HG02588 (cell line): Measurements from ENCODE around the gene CCDC110.

ENCODE experiments used
- ATAC-seq: cut with Tn5 transposase; IDR thresholded peaks from one replicate; pipeline ENCODE4 v1.9.1; 2021; ENCODE audit warnings: mild to moderate bottlenecking, moderate library complexity; ENCODE audit not compliant: unreplicated experiment

CCDC110 gene

GRCh38 chr4:185473247-185473646 lies 1.7 kb upstream of the CCDC110 start:
- no peak for ATAC-seq

GRCh38 chr4:185472103-185472542 lies 590 bp upstream of the CCDC110 start:
- no peak for ATAC-seq

GRCh38 chr4:185470501-185471195 lies 885 bp downstream of the CCDC110 start:
- ATAC-seq: peak; percentile 3

GRCh38 chr4:185469580-185470154 lies 1.9 kb downstream of the CCDC110 start:
- no peak for ATAC-seq

- ATAC-seq: no peak
Observed at GRCh38 chr4:185468999-185469398, 2.5 kb downstream of the CCDC110 start.

- no peak for ATAC-seq
Observed at GRCh38 chr4:185467991-185468390, 3.5 kb downstream of the CCDC110 start.

GRCh38 chr4:185467101-185467500 lies 4.4 kb downstream of the CCDC110 start:
- no peak for ATAC-seq

- no peak for ATAC-seq
Observed at GRCh38 chr4:185465707-185466106, 5.8 kb downstream of the CCDC110 start.

- no peak for ATAC-seq
Observed at GRCh38 chr4:185464887-185465286, 6.6 kb downstream of the CCDC110 start.

- ATAC-seq: no peak
Observed at GRCh38 chr4:185464183-185464582, 7.3 kb downstream of the CCDC110 start.

GRCh38 chr4:185463541-185463940 lies 8.0 kb downstream of the CCDC110 start:
- no peak for ATAC-seq

- no peak for ATAC-seq
Observed at GRCh38 chr4:185461565-185461964, 10.0 kb downstream of the CCDC110 start.

- ATAC-seq: no peak
Observed at GRCh38 chr4:185457136-185457535, 14.4 kb downstream of the CCDC110 start.

- no peak for ATAC-seq
Observed at GRCh38 chr4:185456131-185456530, 15.4 kb downstream of the CCDC110 start.

GRCh38 chr4:185445209-185445608 lies 26.3 kb downstream of the CCDC110 start:
- ATAC-seq: no peak

GRCh38 chr4:185441479-185441878 lies 30.1 kb downstream of the CCDC110 start:
- ATAC-seq: no peak

- ATAC-seq: no peak
Observed at GRCh38 chr4:185437809-185438208, 33.7 kb downstream of the CCDC110 start.

- no peak for ATAC-seq
Observed at GRCh38 chr4:185435466-185435865, 36.1 kb downstream of the CCDC110 start.

GRCh38 chr4:185429660-185430059 lies 41.9 kb downstream of the CCDC110 start:
- no peak for ATAC-seq

- ATAC-seq: no peak
Observed at GRCh38 chr4:185426960-185427688, 44.4 kb downstream of the CCDC110 start.

GRCh38 chr4:185425647-185426352 lies 45.7 kb downstream of the CCDC110 start, which contains the start of gene UFSP2:
Gene UFSP2, minus strand, starts transcription at chr4:185425964. Its CDS starts 96 bp downstream, at chr4:185425868.
- peak; percentile 93 for ATAC-seq
